Chondrocyte (in vitro differentiated cells): ENCODE data around the gene NME4. TPM values are rescaled to one million over a fixed set of nuclear protein-coding genes. Genes with fewer than 3 reads are reported as not detected.
A peak's percentile ranks its signal among the peaks of the same experiment; 100 is the strongest.

Source experiments
- DNase-seq: peaks from one replicate; pipeline ENCODE4 v3.0.0; 2021; ENCODE audit warnings: mixed read lengths, low spot score
- H3K27ac Mint-ChIP-seq: one replicate; pipeline ENCODE4 v1.8.0; 2021; ENCODE audit warnings: mild to moderate bottlenecking, moderate library complexity, mixed read lengths; ENCODE audit not compliant: unreplicated experiment
- H3K27me3 Mint-ChIP-seq: 2 replicates; pipeline ENCODE4 v1.8.0; 2021; ENCODE audit warnings: low read depth, mixed read lengths
- H3K36me3 Mint-ChIP-seq: 2 replicates; pipeline ENCODE4 v1.8.0; 2021; ENCODE audit warnings: low read depth, mixed read lengths
- H3K4me1 Mint-ChIP-seq: 2 replicates; pipeline ENCODE4 v1.8.0; 2021; ENCODE audit warnings: low read depth, mild to moderate bottlenecking, mixed read lengths
- H3K4me3 Mint-ChIP-seq: one replicate; pipeline ENCODE4 v1.8.0; 2021; ENCODE audit warnings: mild to moderate bottlenecking, moderate library complexity, mixed read lengths; ENCODE audit not compliant: unreplicated experiment
- H3K9me3 Mint-ChIP-seq: 2 replicates; pipeline ENCODE4 v1.8.0; 2021; ENCODE audit warnings: low read depth, mixed read lengths
- CTCF ChIP-seq: fragments of 200-600 bp; sonication (generic); IDR thresholded peaks from 2 replicates; pipeline ENCODE4 v1.5.0; 2021; ENCODE audit warnings: antibody characterized with exemption, mild to moderate bottlenecking, moderate library complexity
- total RNA-seq: library from RNA; stranded (reverse); gene quantifications from 3 replicates; pipeline ENCODE4 v1.2.1, GENCODE V29; 2021

The NME4 gene
- total RNA-seq, 1 donor from 2014 or later, result 231 TPM

GRCh38 chr16:354971-355461, 42.0 kb upstream of the NME4 start:
- H3K36me3 Mint-ChIP-seq, result no peaks in the 10 kb centered on the region
- H3K9me3 Mint-ChIP-seq, result no peaks in the 10 kb centered on the region
- TF ChIP-seq CTCF, result no peak
- H3K4me1 Mint-ChIP-seq, result peaks cover 12% of the 10 kb centered on the region
- no peak for DNase-seq
- no peak overlapping the region for H3K27ac Mint-ChIP-seq
- no peaks in the 10 kb centered on the region for H3K27me3 Mint-ChIP-seq
- H3K4me3 Mint-ChIP-seq, result no peak overlapping the region

GRCh38 chr16:356741-357140, 40.3 kb upstream of the NME4 start:
- no peaks in the 10 kb centered on the region for H3K9me3 Mint-ChIP-seq
- H3K27me3 Mint-ChIP-seq, result no peaks in the 10 kb centered on the region
- H3K4me1 Mint-ChIP-seq, result no peaks in the 10 kb centered on the region
- no peak for TF ChIP-seq CTCF
- H3K27ac Mint-ChIP-seq, result no peak overlapping the region
- H3K4me3 Mint-ChIP-seq, result no peak overlapping the region
- H3K36me3 Mint-ChIP-seq, result no peaks in the 10 kb centered on the region
- no peak for DNase-seq

GRCh38 chr16:359067-359763, 37.8 kb upstream of the NME4 start:
- DNase-seq, result peak; percentile 93
- no peak overlapping the region for H3K4me3 Mint-ChIP-seq
- H3K27me3 Mint-ChIP-seq, result no peaks in the 10 kb centered on the region
- H3K27ac Mint-ChIP-seq, result no peak overlapping the region
- H3K9me3 Mint-ChIP-seq, result no peaks in the 10 kb centered on the region
- H3K36me3 Mint-ChIP-seq, result no peaks in the 10 kb centered on the region
- peaks cover 4% of the 10 kb centered on the region for H3K4me1 Mint-ChIP-seq
- TF ChIP-seq CTCF, result no peak

GRCh38 chr16:359871-360697, 36.9 kb upstream of the NME4 start:
- H3K9me3 Mint-ChIP-seq, result no peaks in the 10 kb centered on the region
- peak; percentile 85 for DNase-seq
- no peaks in the 10 kb centered on the region for H3K36me3 Mint-ChIP-seq
- H3K4me3 Mint-ChIP-seq, result no peak overlapping the region
- no peaks in the 10 kb centered on the region for H3K27me3 Mint-ChIP-seq
- no peak for TF ChIP-seq CTCF
- peaks cover 4% of the 10 kb centered on the region for H3K4me1 Mint-ChIP-seq
- H3K27ac Mint-ChIP-seq, result no peak overlapping the region

- Mint-ChIP-seq H3K4me1 (peaks cover 4% of the 10 kb centered on the region), H3K27ac (no peak overlapping the region), H3K4me3 (no peak overlapping the region), H3K27me3 (no peaks in the 10 kb centered on the region), H3K36me3 (no peaks in the 10 kb centered on the region), H3K9me3 (no peaks in the 10 kb centered on the region)
- DNase-seq, result no peak
- no peak for TF ChIP-seq CTCF
Measured at GRCh38 chr16:360698-361336, 36.2 kb upstream of the NME4 start.
